Neural crest cell (in vitro differentiated cells): Measurements from ENCODE around the gene MBD5. TPM values are rescaled to one million over a fixed set of nuclear protein-coding genes. Genes with fewer than 3 reads are reported as not detected.

Source experiments
- DNase-seq: peaks from one replicate; pipeline ENCODE4 v3.0.0; 2021; ENCODE audit warnings: low read depth, mixed read lengths, low spot score
- H3K27ac Mint-ChIP-seq: one replicate; pipeline ENCODE4 v1.8.0; 2021; ENCODE audit warnings: mild to moderate bottlenecking, mixed read lengths; ENCODE audit not compliant: unreplicated experiment
- H3K27me3 Mint-ChIP-seq: 2 replicates; pipeline ENCODE4 v1.8.0; 2021; ENCODE audit warnings: low read depth, mild to moderate bottlenecking, mixed read lengths
- H3K36me3 Mint-ChIP-seq: 2 replicates; pipeline ENCODE4 v1.8.0; 2021; ENCODE audit warnings: low read depth, mild to moderate bottlenecking, mixed read lengths
- H3K4me1 Mint-ChIP-seq: 2 replicates; pipeline ENCODE4 v1.8.0; 2021; ENCODE audit warnings: mixed read lengths
- H3K4me3 Mint-ChIP-seq: one replicate; pipeline ENCODE4 v1.8.0; 2021; ENCODE audit warnings: mild to moderate bottlenecking, mixed read lengths
- H3K9me3 Mint-ChIP-seq: 2 replicates; pipeline ENCODE4 v1.8.0; 2021; ENCODE audit warnings: mixed read lengths
- CTCF ChIP-seq: fragments of 200-600 bp; sonication (generic); conservative IDR thresholded peaks from 2 replicates; pipeline ENCODE4 v1.5.0; 2021; ENCODE audit warnings: antibody characterized with exemption, mild to moderate bottlenecking
- total RNA-seq: library from RNA; stranded (reverse); gene quantifications from 2 replicates; pipeline ENCODE4 v1.2.1, GENCODE V29; 2021

The MBD5 gene
- total RNA-seq, 1 donor from 2014 or later, result 51.1 TPM

GRCh38 chr2:148052687-148053086 is 31.8 kb downstream of the MBD5 start:
- DNase-seq, result no peak
- Mint-ChIP-seq H3K27me3 (no peaks in the 10 kb centered on the region), H3K27ac (no peak overlapping the region), H3K4me3 (no peak overlapping the region), H3K4me1 (peaks cover 12% of the 10 kb centered on the region), H3K9me3 (peaks cover 3% of the 10 kb centered on the region), H3K36me3 (peaks cover 8% of the 10 kb centered on the region)
- TF ChIP-seq CTCF, result no peak

GRCh38 chr2:148058641-148059040 is 37.8 kb downstream of the MBD5 start:
- no peaks in the 10 kb centered on the region for H3K36me3 Mint-ChIP-seq
- no peak overlapping the region for H3K27ac Mint-ChIP-seq
- H3K4me3 Mint-ChIP-seq, result no peak overlapping the region

GRCh38 chr2:148063633-148064032 is 42.7 kb downstream of the MBD5 start:
- no peaks in the 10 kb centered on the region for H3K4me1 Mint-ChIP-seq
- peaks cover 5% of the 10 kb centered on the region for H3K9me3 Mint-ChIP-seq
- no peak overlapping the region for H3K27ac Mint-ChIP-seq
- no peaks in the 10 kb centered on the region for H3K27me3 Mint-ChIP-seq
- no peak for DNase-seq
- TF ChIP-seq CTCF, result no peak
- no peak overlapping the region for H3K4me3 Mint-ChIP-seq
- peaks cover 6% of the 10 kb centered on the region for H3K36me3 Mint-ChIP-seq

More at GRCh38 chr2:148058641-148059040, 37.8 kb downstream of the MBD5 start:
- Mint-ChIP-seq H3K9me3 (no peaks in the 10 kb centered on the region), H3K4me1 (no peaks in the 10 kb centered on the region), H3K27me3 (no peaks in the 10 kb centered on the region)
- DNase-seq, result no peak
- no peak for TF ChIP-seq CTCF

GRCh38 chr2:148065936-148066335 is 45.0 kb downstream of the MBD5 start:
- peaks cover 5% of the 10 kb centered on the region for H3K9me3 Mint-ChIP-seq
- H3K27ac Mint-ChIP-seq, result no peak overlapping the region
- no peak overlapping the region for H3K4me3 Mint-ChIP-seq
- H3K4me1 Mint-ChIP-seq, result peaks cover 4% of the 10 kb centered on the region
- peaks cover 6% of the 10 kb centered on the region for H3K36me3 Mint-ChIP-seq
- H3K27me3 Mint-ChIP-seq, result no peaks in the 10 kb centered on the region
- DNase-seq, result no peak
- TF ChIP-seq CTCF, result no peak

GRCh38 chr2:148067801-148068200 is 46.9 kb downstream of the MBD5 start:
- Mint-ChIP-seq H3K4me3 (no peak overlapping the region), H3K36me3 (peaks cover 6% of the 10 kb centered on the region), H3K27me3 (no peaks in the 10 kb centered on the region), H3K27ac (no peak overlapping the region), H3K9me3 (peaks cover 5% of the 10 kb centered on the region), H3K4me1 (peaks cover 4% of the 10 kb centered on the region)
- TF ChIP-seq CTCF, result no peak
- no peak for DNase-seq

- no peak overlapping the region for H3K4me3 Mint-ChIP-seq
- no peaks in the 10 kb centered on the region for H3K36me3 Mint-ChIP-seq
- H3K4me1 Mint-ChIP-seq, result peaks cover 7% of the 10 kb centered on the region
- DNase-seq, result no peak
- no peaks in the 10 kb centered on the region for H3K27me3 Mint-ChIP-seq
- no peaks in the 10 kb centered on the region for H3K9me3 Mint-ChIP-seq
- H3K27ac Mint-ChIP-seq, result no peak overlapping the region
- TF ChIP-seq CTCF, result no peak
Observed at GRCh38 chr2:148071351-148071750, 50.5 kb downstream of the MBD5 start.
